Loucy (cell line): ENCODE measurements around the gene CHRND.

Experiments
- H2AFZ ChIP-seq: fragments of 200-600 bp; sonication (generic); 2 replicates; pipeline ENCODE4 v1.6.0; 2016; ENCODE audit warnings: antibody characterized with exemption, mild to moderate bottlenecking, low read length, moderate library complexity
- H3F3A ChIP-seq: fragments of 200-600 bp; 2 replicates; pipeline ENCODE4 v1.6.0; 2016; ENCODE audit warnings: antibody characterized with exemption, low read depth, mild to moderate bottlenecking
- H3K27me3 ChIP-seq: fragments of 200-600 bp; sonication (generic); 2 replicates; pipeline ENCODE4 v1.6.1; 2014; ENCODE audit warnings: low read length, mild to moderate bottlenecking; ENCODE audit not compliant: insufficient read depth, poor library complexity, severe bottlenecking
- H3K36me3 ChIP-seq: fragments of 200-600 bp; sonication (generic); 2 replicates; pipeline ENCODE4 v1.6.1; 2016; ENCODE audit warnings: low read length; ENCODE audit not compliant: insufficient read depth
- H3K4me1 ChIP-seq: fragments of 200-600 bp; sonication (generic); 2 replicates; pipeline ENCODE4 v1.5.1; 2014; ENCODE audit warnings: low read length, mild to moderate bottlenecking; ENCODE audit not compliant: insufficient read depth, poor library complexity, severe bottlenecking
- H3K4me2 ChIP-seq: fragments of 200-600 bp; sonication (generic); 2 replicates; pipeline ENCODE4 v1.6.0; 2014; ENCODE audit warnings: antibody characterized with exemption, low read length, low read depth, mild to moderate bottlenecking; ENCODE audit not compliant: poor library complexity, severe bottlenecking
- H3K4me3 ChIP-seq: fragments of 200-600 bp; sonication (generic); 2 replicates; pipeline ENCODE4 v1.5.1; 2014; ENCODE audit warnings: low read length, mild to moderate bottlenecking, mixed read lengths; ENCODE audit not compliant: poor library complexity, severe bottlenecking
- H3K79me2 ChIP-seq: fragments of 200-600 bp; sonication (generic); 2 replicates; pipeline ENCODE4 v1.6.1; 2014; ENCODE audit warnings: low read length; ENCODE audit not compliant: insufficient read depth
- H3K9ac ChIP-seq: fragments of 200-600 bp; sonication (generic); 2 replicates; pipeline ENCODE4 v1.6.0; 2014; ENCODE audit warnings: mild to moderate bottlenecking, low read depth, low read length, moderate library complexity; ENCODE audit not compliant: poor library complexity, severe bottlenecking
- H3K9me2 ChIP-seq: fragments of 200-600 bp; sonication (generic); replicated peaks from 2 replicates; pipeline ENCODE4 v1.6.1; 2016; ENCODE audit warnings: low read depth, low read length, mixed read lengths
- H3K9me3 ChIP-seq: fragments of 200-600 bp; sonication (generic); 2 replicates; pipeline ENCODE4 v1.6.1; 2014; ENCODE audit warnings: mild to moderate bottlenecking, antibody characterized with exemption, low read length, low read depth; ENCODE audit not compliant: insufficient read depth
- H4K20me1 ChIP-seq: fragments of 200-600 bp; sonication (generic); 2 replicates; pipeline ENCODE4 v1.6.0; 2014; ENCODE audit warnings: antibody characterized with exemption, low read length, mild to moderate bottlenecking; ENCODE audit not compliant: insufficient read depth, poor library complexity, severe bottlenecking
- EZH2phosphoT487 ChIP-seq: fragments of 200-600 bp; IDR thresholded peaks from 2 replicates; pipeline ENCODE4 v1.6.1; 2018; ENCODE audit warnings: antibody characterized with exemption, mild to moderate bottlenecking, moderate library complexity, borderline replicate concordance
- TF ChIP-seq, protein P1 (sequence below): fragments of 200-600 bp; sonication (generic); conservative IDR thresholded peaks from 2 replicates; pipeline ENCODE4 v1.5.1; 2014; ENCODE audit warnings: mild to moderate bottlenecking, antibody characterized with exemption, low read length

Gene CHRND

DNA sequence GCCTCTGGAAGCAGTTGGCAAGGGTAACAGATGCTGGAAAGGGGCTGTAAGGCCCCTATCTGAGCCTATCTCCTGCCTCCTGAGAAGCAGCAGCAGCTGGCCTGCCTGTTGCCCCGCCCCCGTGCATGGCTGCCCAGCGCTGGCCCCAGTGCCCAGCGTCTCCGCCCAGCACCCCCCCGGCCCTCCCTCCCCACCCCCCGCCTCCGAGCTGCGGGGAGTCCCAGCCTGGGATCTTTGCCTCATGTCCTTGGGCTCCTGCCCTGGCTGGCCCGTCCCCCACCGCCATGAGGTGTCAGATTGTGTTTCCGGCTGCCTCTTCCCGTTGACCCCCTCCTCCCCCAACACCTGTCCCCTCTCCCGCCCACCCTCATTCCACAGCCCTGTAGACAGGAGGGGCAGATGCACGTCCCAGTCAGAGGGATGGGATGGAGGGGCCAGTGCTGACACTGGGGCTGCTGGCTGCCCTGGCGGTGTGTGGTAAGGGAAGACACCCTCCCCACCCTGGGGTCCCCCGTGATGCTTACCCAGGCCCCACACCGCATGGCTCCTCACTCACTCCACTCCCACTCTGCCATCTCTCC, at the start of gene CHRND:
Gene CHRND (plus strand): TSS at position 370 of the 581 bp plus-strand sequence. CDS start 56 bp downstream, at position 426.
- Histone ChIP-seq H3K9me2 (no peaks in the 10 kb centered on the region), H4K20me1 (no peaks in the 10 kb centered on the region), H3K79me2 (no peaks in the 10 kb centered on the region), H3K4me1 (peaks cover 7% of the 10 kb centered on the region), H2AFZ (no peak within 1 kb of the TSS), H3K4me2 (no peak within 1 kb of the TSS), H3K36me3 (no peaks in the 10 kb centered on the region), H3F3A (no peaks in the 10 kb centered on the region), H3K27me3 (no peaks in the 10 kb centered on the region), H3K9ac (no peak within 1 kb of the TSS), H3K4me3 (no peak within 1 kb of the TSS), H3K9me3 (no peaks in the 10 kb centered on the region)
- TF ChIP-seq, protein P1, sequence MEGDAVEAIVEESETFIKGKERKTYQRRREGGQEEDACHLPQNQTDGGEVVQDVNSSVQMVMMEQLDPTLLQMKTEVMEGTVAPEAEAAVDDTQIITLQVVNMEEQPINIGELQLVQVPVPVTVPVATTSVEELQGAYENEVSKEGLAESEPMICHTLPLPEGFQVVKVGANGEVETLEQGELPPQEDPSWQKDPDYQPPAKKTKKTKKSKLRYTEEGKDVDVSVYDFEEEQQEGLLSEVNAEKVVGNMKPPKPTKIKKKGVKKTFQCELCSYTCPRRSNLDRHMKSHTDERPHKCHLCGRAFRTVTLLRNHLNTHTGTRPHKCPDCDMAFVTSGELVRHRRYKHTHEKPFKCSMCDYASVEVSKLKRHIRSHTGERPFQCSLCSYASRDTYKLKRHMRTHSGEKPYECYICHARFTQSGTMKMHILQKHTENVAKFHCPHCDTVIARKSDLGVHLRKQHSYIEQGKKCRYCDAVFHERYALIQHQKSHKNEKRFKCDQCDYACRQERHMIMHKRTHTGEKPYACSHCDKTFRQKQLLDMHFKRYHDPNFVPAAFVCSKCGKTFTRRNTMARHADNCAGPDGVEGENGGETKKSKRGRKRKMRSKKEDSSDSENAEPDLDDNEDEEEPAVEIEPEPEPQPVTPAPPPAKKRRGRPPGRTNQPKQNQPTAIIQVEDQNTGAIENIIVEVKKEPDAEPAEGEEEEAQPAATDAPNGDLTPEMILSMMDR, result no peak
- no peak for TF ChIP-seq EZH2phosphoT487

DNA sequence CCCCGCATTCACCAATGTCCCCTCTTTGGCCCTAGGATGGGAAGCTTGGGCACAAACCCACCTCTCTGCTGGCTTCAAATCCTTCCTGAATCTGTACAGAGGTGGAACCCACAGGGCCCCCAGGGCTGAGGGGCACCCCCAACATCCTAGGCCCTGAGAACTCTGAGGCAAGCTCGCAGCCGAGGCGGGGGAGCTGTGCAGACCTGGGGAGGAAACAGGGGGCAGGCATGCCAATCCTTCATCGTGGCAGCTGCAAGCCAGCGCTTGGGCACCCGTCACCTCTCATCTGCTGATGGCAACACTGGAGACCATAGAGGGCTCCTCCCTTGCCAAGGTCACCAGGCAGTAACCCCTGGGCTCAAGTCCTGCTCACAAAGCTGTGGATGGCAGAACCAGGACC, 49.2 kb upstream of the CHRND start:
- TF ChIP-seq EZH2phosphoT487, result no peak
- no peak overlapping the region for H3K4me2 ChIP-seq
- H3K4me3 ChIP-seq, result no peak overlapping the region
- H4K20me1 ChIP-seq, result no peaks in the 10 kb centered on the region
- H3K79me2 ChIP-seq, result no peaks in the 10 kb centered on the region
- no peak overlapping the region for H2AFZ ChIP-seq
- no peaks in the 10 kb centered on the region for H3F3A ChIP-seq
- H3K9ac ChIP-seq, result no peak overlapping the region
- no peaks in the 10 kb centered on the region for H3K36me3 ChIP-seq
- no peaks in the 10 kb centered on the region for H3K4me1 ChIP-seq
- H3K9me3 ChIP-seq, result no peaks in the 10 kb centered on the region
- no peaks in the 10 kb centered on the region for H3K9me2 ChIP-seq
- H3K27me3 ChIP-seq, result no peaks in the 10 kb centered on the region

DNA sequence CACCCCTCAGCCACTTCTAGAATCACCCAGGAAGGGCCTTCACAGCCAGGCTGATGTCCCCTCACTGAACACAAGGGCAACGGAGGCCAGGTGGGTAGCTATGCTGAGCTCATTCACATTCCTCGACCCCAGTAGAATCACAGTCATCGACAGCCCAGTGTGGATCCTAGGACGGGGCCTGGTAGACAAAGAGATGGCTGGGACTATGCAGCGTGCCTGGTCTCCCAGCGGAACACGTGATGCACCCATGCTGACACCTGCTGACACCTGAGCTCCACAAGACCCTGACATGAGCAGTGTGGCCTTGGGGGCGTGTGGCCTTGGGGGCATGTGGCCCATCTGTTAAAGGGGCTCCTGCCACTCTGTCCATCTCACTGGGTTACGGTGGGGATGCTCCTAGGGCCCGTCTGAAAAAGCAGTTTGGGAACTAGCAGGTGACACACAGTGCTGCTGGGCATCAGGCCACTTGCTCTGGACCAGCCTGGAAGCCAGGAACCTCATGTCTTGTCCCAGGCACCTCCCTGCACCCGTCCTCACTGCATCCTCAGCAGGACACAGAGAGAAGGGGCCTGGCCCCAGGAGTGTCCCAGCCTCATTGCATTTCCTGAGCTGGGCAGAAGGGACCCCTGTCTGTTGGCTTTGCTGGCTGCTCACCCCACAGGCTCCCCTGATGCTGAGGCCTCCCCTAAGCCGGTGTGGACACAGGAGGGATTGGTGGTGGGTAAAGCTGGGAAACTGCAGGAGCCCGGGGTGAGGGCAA, 48.0 kb upstream of the CHRND start:
- no peaks in the 10 kb centered on the region for H3K79me2 ChIP-seq
- no peaks in the 10 kb centered on the region for H3K4me1 ChIP-seq
- TF ChIP-seq EZH2phosphoT487, result no peak
- H4K20me1 ChIP-seq, result no peaks in the 10 kb centered on the region
- H2AFZ ChIP-seq, result no peak overlapping the region
- no peaks in the 10 kb centered on the region for H3K36me3 ChIP-seq
- no peak overlapping the region for H3K4me3 ChIP-seq
- no peaks in the 10 kb centered on the region for H3F3A ChIP-seq
- no peak overlapping the region for H3K9ac ChIP-seq
- H3K9me3 ChIP-seq, result no peaks in the 10 kb centered on the region
- H3K27me3 ChIP-seq, result no peaks in the 10 kb centered on the region
- H3K4me2 ChIP-seq, result no peak overlapping the region
- H3K9me2 ChIP-seq, result no peaks in the 10 kb centered on the region

DNA sequence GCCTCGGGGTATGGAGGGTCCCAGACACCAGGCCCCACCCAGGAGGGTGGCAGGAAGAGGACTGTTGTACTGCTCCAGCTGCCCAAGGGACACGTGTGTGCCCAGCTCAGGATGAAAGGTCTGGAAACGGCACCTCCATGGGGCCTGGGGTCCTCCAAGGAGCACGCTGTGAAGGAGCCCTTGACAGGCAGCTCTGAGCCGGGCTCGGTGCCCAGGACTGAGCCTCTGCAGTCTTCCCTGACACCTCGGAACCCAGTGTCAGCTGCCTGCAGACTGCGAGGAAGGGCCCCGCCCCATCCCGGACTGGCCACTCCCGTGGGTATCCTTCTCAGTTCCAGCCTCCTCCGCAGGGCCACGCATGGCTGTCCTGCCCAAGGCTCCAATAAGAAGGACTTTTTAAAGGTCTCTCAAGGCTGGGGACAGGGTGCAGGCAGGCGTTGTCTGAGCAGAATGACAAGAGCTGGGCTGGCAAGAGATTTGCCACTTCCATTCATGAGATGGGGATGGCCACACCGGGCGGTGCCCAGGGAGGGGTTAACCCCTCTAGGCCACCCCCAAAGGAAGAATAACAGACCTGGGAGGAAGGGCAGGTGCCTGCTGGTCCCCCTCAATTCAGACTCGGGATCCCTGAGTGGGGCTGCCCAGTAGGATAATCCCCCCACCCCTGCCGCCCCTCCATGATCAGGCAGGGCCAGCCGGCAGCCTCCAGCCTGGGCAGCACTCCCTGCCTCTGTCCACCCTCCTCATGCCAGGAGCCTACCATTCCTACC, 47.2 kb upstream of the CHRND start:
- no peaks in the 10 kb centered on the region for H3K9me3 ChIP-seq
- TF ChIP-seq, protein P1, result no peak
- TF ChIP-seq EZH2phosphoT487, result no peak
- H3K27me3 ChIP-seq, result no peaks in the 10 kb centered on the region
- H3K4me1 ChIP-seq, result no peaks in the 10 kb centered on the region
- no peaks in the 10 kb centered on the region for H3K36me3 ChIP-seq
- H3F3A ChIP-seq, result no peaks in the 10 kb centered on the region
- H4K20me1 ChIP-seq, result no peaks in the 10 kb centered on the region
- no peak overlapping the region for H3K9ac ChIP-seq
- H3K79me2 ChIP-seq, result no peaks in the 10 kb centered on the region
- H2AFZ ChIP-seq, result no peak overlapping the region
- no peaks in the 10 kb centered on the region for H3K9me2 ChIP-seq
- no peak overlapping the region for H3K4me3 ChIP-seq
- no peak overlapping the region for H3K4me2 ChIP-seq
